ENCODE results near the gene TGFBR3L. TPM values are rescaled to one million over a fixed set of nuclear protein-coding genes. Genes with fewer than 3 reads are reported as not detected.

Gene TGFBR3L
- total RNA-seq, 1 donor from 2014 or later: 8.2 TPM

DNA sequence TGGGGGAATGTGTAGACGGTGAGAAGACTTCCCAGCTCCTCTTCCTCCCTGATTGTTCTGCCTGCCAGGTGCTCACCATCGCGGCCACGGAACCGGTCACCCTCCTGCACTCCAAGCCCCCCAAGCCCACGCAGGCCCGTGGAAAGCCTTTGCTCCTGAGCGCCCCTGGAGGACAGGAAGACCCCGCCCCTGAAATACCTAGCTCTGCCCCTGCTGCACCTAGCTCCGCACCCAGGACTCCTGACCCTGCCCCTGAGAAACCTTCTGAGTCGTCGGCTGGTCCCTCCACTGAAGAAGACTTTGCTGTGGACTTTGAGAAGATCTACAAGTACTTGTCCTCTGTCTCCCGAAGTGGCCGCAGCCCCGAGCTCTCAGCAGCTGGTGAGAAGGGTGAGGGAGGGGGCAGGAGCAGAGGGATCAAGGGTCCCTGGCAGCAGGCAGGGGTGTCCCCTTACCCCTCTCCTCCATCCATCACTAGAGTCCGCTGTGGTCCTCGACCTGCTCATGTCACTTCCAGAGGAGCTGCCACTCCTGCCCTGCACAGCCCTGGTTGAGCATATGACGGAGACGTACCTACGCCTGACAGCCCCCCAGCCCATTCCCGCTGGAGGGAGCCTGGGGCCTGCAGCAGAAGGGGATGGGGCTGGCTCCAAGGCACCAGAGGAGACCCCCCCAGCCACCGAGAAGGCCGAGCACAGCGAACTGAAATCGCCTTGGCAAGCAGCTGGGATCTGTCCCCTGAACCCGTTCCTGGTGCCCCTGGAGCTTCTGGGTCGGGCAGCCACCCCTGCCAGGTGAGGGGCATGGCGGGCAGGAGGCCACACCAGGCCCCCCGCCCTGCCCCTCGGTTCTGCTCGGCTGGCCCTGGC, 7.6 kb downstream of the TGFBR3L start:
- Histone ChIP-seq H3K27me3 (ENCODE audit: low read depth) (peaks cover 24% of the 10 kb centered on the region), H3K4me3 (peak overlapping the region; percentile 81), H3K9me3 (replicated peaks) (no peaks in the 10 kb centered on the region), H3K4me1 (peaks cover 71% of the 10 kb centered on the region), H3K36me3 (peaks cover 15% of the 10 kb centered on the region), H3K27ac (replicated peaks) (no peak overlapping the region)
- TF ChIP-seq, protein P1, sequence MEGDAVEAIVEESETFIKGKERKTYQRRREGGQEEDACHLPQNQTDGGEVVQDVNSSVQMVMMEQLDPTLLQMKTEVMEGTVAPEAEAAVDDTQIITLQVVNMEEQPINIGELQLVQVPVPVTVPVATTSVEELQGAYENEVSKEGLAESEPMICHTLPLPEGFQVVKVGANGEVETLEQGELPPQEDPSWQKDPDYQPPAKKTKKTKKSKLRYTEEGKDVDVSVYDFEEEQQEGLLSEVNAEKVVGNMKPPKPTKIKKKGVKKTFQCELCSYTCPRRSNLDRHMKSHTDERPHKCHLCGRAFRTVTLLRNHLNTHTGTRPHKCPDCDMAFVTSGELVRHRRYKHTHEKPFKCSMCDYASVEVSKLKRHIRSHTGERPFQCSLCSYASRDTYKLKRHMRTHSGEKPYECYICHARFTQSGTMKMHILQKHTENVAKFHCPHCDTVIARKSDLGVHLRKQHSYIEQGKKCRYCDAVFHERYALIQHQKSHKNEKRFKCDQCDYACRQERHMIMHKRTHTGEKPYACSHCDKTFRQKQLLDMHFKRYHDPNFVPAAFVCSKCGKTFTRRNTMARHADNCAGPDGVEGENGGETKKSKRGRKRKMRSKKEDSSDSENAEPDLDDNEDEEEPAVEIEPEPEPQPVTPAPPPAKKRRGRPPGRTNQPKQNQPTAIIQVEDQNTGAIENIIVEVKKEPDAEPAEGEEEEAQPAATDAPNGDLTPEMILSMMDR (IDR thresholded peaks at IDR 0.05; ENCODE audit: borderline replicate concordance): no peak
- no peak for DNase-seq
- intact Hi-C loops (cut with micrococcal nuclease): no loop called here

DNA sequence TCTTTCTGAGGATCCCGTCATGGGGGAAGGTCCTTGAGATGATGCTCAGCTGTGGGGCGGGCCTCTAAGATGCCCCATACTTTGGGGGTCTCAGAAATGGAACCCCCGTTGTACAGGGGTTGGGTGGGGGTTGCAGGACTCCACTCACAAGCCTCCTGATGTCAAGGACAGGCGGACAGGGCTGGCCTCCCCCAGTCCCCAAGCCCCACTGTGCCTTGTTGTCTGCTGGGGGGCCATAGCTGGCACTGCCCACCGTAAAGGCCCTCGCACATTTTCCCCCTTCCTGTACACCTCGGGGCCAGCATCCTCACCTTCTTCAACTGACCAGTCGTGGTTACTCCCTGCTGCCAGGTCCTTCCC, 8.2 kb downstream of the TGFBR3L start:
- peaks cover 17% of the 10 kb centered on the region for H3K27me3 ChIP-seq (ENCODE audit: low read depth)
- peaks cover 71% of the 10 kb centered on the region for H3K4me1 ChIP-seq
- H3K9me3 ChIP-seq (replicated peaks): no peaks in the 10 kb centered on the region
- DNase-seq: no peak
- TF ChIP-seq, protein P1 (IDR thresholded peaks at IDR 0.05; ENCODE audit: borderline replicate concordance): no peak
- H3K27ac ChIP-seq (replicated peaks): no peak overlapping the region
- H3K4me3 ChIP-seq: no peak overlapping the region
- H3K36me3 ChIP-seq: peaks cover 15% of the 10 kb centered on the region
- intact Hi-C loops (cut with micrococcal nuclease): no loop called here

DNA sequence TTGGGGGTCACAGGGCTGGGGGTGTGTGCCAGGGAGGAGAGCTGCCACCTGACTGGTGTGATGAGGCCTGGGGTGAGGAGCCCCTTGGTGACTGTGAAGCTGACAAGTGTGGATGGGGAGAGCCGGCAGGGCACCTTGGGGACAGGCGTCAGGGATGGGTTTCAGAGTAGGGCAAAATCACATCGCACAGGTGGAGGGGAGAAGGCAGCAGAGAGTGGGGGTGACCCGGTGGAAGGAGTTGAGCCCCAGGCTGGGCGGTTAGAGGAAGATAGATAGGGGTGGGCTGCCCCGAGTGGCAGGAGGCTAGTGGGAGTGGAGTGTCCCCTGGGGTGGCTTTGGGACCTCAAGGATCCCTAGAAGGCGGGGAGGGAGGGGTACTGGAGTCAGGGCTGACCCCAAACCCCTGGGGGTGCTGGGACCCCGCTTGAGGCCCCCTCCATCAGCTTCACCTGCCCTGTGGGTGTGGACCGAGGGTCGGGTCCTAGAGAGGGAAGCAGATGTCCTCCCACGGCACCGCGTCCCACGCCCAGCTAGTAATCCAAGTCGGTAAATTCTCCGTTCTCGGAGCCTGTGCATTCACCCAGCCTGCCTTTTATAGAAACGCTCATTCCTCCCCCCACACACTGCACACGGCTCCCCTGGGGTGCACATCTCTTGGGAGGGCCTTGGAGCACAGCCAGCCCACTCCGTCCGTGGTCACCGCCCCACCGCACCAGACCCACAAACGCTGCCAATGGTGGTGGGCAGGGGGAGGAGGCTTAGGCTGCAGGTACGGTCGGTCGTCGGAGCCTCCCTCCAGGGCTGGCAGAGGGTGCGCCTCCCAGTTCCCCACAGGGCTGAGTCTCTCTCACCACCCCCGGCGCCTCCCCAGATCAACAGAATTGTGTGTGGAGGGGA, 8.9 kb downstream of the TGFBR3L start:
- DNase-seq: no peak

DNA sequence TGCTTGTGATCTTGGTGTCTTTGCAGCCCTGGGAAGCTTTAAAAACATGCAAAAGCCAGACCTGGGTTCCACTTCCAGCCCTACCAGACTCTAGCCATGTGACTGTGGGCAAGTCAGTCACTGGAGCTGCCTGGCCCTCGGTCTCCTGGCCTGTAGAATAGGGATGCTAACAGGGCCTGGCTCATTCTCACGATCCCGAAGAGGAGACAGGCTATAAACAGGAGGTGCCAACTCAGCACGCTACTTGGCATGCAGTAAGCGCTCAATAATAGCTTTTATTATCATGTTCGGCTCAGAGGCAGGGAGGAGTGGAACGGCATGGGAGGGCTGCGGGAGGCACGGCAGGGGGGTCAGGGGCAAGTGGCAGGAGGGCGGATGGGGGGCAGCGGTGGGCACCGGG, 9.6 kb downstream of the TGFBR3L start:
- no peak overlapping the region for H3K4me3 ChIP-seq
- peaks cover 15% of the 10 kb centered on the region for H3K36me3 ChIP-seq
- H3K4me1 ChIP-seq: peaks cover 71% of the 10 kb centered on the region
- H3K27me3 ChIP-seq (ENCODE audit: low read depth): peaks cover 3% of the 10 kb centered on the region
- intact Hi-C loops (cut with micrococcal nuclease): no loop called here
- no peak overlapping the region for H3K27ac ChIP-seq (replicated peaks)
- no peak for DNase-seq
- no peaks in the 10 kb centered on the region for H3K9me3 ChIP-seq (replicated peaks)
- TF ChIP-seq, protein P1 (IDR thresholded peaks at IDR 0.05; ENCODE audit: borderline replicate concordance): no peak

More for the DNA sequence above, 8.9 kb downstream of the TGFBR3L start:
- Histone ChIP-seq H3K4me1 (peaks cover 71% of the 10 kb centered on the region), H3K36me3 (peaks cover 15% of the 10 kb centered on the region), H3K27me3 (ENCODE audit: low read depth) (peaks cover 10% of the 10 kb centered on the region), H3K27ac (replicated peaks) (no peak overlapping the region), H3K4me3 (no peak overlapping the region), H3K9me3 (replicated peaks) (no peaks in the 10 kb centered on the region)
- TF ChIP-seq, protein P1 (IDR thresholded peaks at IDR 0.05; ENCODE audit: borderline replicate concordance): no peak
- intact Hi-C loops (cut with micrococcal nuclease): no loop called here

DNA sequence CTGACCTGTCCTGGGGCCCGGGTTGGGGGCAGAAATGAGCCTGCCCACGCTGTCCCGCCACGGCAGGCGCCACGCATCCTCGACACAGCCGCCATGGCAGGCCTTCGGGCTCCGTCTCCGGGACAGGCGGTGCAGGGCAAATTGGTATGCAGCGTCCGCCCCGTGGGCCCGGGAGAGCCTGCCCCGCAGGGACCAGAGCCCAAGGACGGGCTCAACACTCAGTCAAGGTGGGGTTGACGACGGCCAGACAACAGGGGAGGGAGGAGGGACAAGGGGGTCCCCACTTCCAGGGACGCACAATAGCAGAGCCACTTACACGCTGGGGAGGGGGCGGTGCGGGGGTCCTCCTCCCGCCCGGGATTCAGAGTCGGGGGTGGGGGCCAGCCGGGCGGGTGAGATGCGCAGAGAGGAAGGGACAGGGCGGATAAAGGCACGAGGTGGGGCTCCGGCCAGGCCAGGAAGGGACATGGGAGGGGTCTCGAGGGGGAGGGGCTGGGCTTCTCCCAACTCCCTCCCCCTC, 10.1 kb downstream of the TGFBR3L start:
- H3K27ac ChIP-seq (replicated peaks): no peak overlapping the region
- intact Hi-C loops (cut with micrococcal nuclease): no loop called here
- no peaks in the 10 kb centered on the region for H3K27me3 ChIP-seq (ENCODE audit: low read depth)
- TF ChIP-seq, protein P1 (IDR thresholded peaks at IDR 0.05; ENCODE audit: borderline replicate concordance): no peak
- H3K4me3 ChIP-seq: peak overlapping the region; percentile 65
- H3K4me1 ChIP-seq: peaks cover 71% of the 10 kb centered on the region
- H3K36me3 ChIP-seq: peaks cover 15% of the 10 kb centered on the region
- DNase-seq: no peak
- no peaks in the 10 kb centered on the region for H3K9me3 ChIP-seq (replicated peaks)

All from left ventricle myocardium inferior (tissue), 1 donor.